GM23338 (cell line): ENCODE data around the gene KIAA1217. TPM values are rescaled to one million over a fixed set of nuclear protein-coding genes. Genes with fewer than 3 reads are reported as not detected.

ENCODE experiments used
- ATAC-seq: fragments of 200-7000 bp; cut with Tn5 transposase; 3 replicates; pipeline ENCODE4 v1.9.1; 2020
- DNase-seq: peaks from one replicate; pipeline ENCODE4 v3.0.0-alpha.2; 2015; ENCODE audit warnings: low spot score
- H2AFZ ChIP-seq: fragments of 200-600 bp; sonication (generic); 2 replicates; pipeline ENCODE4 v1.8.0; 2016; ENCODE audit warnings: antibody characterized with exemption, mild to moderate bottlenecking, moderate library complexity
- H3F3A ChIP-seq: fragments of 200-600 bp; sonication (generic); replicated peaks from 2 replicates; pipeline ENCODE4 v1.8.0; 2017; ENCODE audit warnings: antibody characterized with exemption, mixed run types, low read depth
- H3K27ac ChIP-seq: fragments of 200-600 bp; sonication (generic); 2 replicates; pipeline ENCODE4 v1.6.1; 2016; ENCODE audit warnings: low read depth
- H3K27me3 ChIP-seq: fragments of 200-600 bp; sonication (generic); 2 replicates; pipeline ENCODE4 v1.8.0; 2016; ENCODE audit warnings: mild to moderate bottlenecking, mixed run types, moderate library complexity; ENCODE audit not compliant: insufficient read depth
- H3K36me3 ChIP-seq: fragments of 200-600 bp; sonication (generic); 2 replicates; pipeline ENCODE4 v1.8.0; 2016; ENCODE audit warnings: mild to moderate bottlenecking; ENCODE audit not compliant: insufficient read depth
- H3K4me1 ChIP-seq: fragments of 200-600 bp; sonication (generic); 2 replicates; pipeline ENCODE4 v1.8.0; 2016; ENCODE audit warnings: mild to moderate bottlenecking, moderate library complexity; ENCODE audit not compliant: insufficient read depth
- H3K4me2 ChIP-seq: fragments of 200-600 bp; sonication (generic); 2 replicates; pipeline ENCODE4 v1.7.1; 2017; ENCODE audit warnings: mixed run types
- H3K4me3 ChIP-seq: fragments of 200-600 bp; sonication (generic); 2 replicates; pipeline ENCODE4 v1.6.1; 2016; ENCODE audit warnings: mixed run types
- H3K79me2 ChIP-seq: fragments of 200-600 bp; sonication (generic); replicated peaks from 2 replicates; pipeline ENCODE4 v1.8.0; 2017; ENCODE audit warnings: mild to moderate bottlenecking; ENCODE audit not compliant: insufficient read depth
- H3K9me2 ChIP-seq: fragments of 200-600 bp; sonication (generic); 2 replicates; pipeline ENCODE4 v1.8.0; 2017; ENCODE audit not compliant: insufficient read depth
- H4K20me1 ChIP-seq: fragments of 200-600 bp; sonication (generic); replicated peaks from 2 replicates; pipeline ENCODE4 v1.8.0; 2017; ENCODE audit warnings: mild to moderate bottlenecking; ENCODE audit not compliant: insufficient read depth
- H3K27ac Mint-ChIP-seq: 2 replicates; pipeline ENCODE4 v1.8.0; 2020; ENCODE audit warnings: inconsistent platforms, mild to moderate bottlenecking, moderate library complexity, mixed read lengths
- H3K27me3 Mint-ChIP-seq: 3 replicates; pipeline ENCODE4 v1.8.0; 2022; ENCODE audit warnings: low read depth, mild to moderate bottlenecking, moderate library complexity, mixed read lengths, inconsistent platforms; ENCODE audit not compliant: insufficient read depth, poor library complexity
- H3K36me3 Mint-ChIP-seq: 3 replicates; pipeline ENCODE4 v1.8.0; 2021; ENCODE audit warnings: low read depth, mild to moderate bottlenecking, inconsistent platforms, moderate library complexity, mixed read lengths
- H3K4me1 Mint-ChIP-seq: 3 replicates; pipeline ENCODE4 v1.8.0; 2020; ENCODE audit warnings: mild to moderate bottlenecking, inconsistent platforms, mixed read lengths
- H3K4me3 Mint-ChIP-seq: 3 replicates; pipeline ENCODE4 v1.8.0; 2021; ENCODE audit warnings: moderate library complexity, mild to moderate bottlenecking, inconsistent platforms, mixed read lengths
- H3K9me3 Mint-ChIP-seq: 3 replicates; pipeline ENCODE4 v1.8.0; 2020; ENCODE audit warnings: moderate library complexity, mild to moderate bottlenecking, inconsistent platforms, mixed read lengths
- CREB1 ChIP-seq: fragments of 250-450 bp; sonication (Bioruptor Pico); IDR thresholded peaks from 2 replicates; pipeline ENCODE4 v1.5.0; 2020; ENCODE audit warnings: low read depth, mild to moderate bottlenecking, moderate library complexity
- CTCF ChIP-seq, 2 experiments: fragments of 200-600 bp in 1 of 2; sonication (generic) in 1 of 2; conservative IDR thresholded peaks; 2 replicates each; pipeline versions ENCODE4 v1.5.1 to v1.6.1; 2016 to 2017; ENCODE audit warnings: antibody characterized with exemption in 2 of 2, low read depth in 2 of 2, mild to moderate bottlenecking in 2 of 2, moderate library complexity in 1 of 2
- ETS1 ChIP-seq: IDR thresholded peaks from 2 replicates; pipeline ENCODE4 v1.6.1; 2016; ENCODE audit warnings: antibody characterized with exemption
- EZH2 ChIP-seq: fragments of 200-600 bp; sonication (generic); IDR thresholded peaks from one replicate; pipeline ENCODE4 v1.8.0; 2017; ENCODE audit warnings: antibody characterized with exemption, mild to moderate bottlenecking, low read depth; ENCODE audit not compliant: unreplicated experiment
- EZH2phosphoT487 ChIP-seq: fragments of 200-600 bp; sonication (generic); IDR thresholded peaks from one replicate; pipeline ENCODE4 v1.8.1; 2018; ENCODE audit warnings: antibody characterized with exemption; ENCODE audit not compliant: unreplicated experiment
- JUNB ChIP-seq: IDR thresholded peaks from one replicate; pipeline ENCODE4 v1.6.1; 2016; ENCODE audit warnings: antibody characterized with exemption; ENCODE audit not compliant: unreplicated experiment
- NANOG ChIP-seq: IDR thresholded peaks from 2 replicates; pipeline ENCODE4 v1.6.1; 2016; ENCODE audit warnings: antibody characterized with exemption, borderline replicate concordance
- POLR2AphosphoS5 ChIP-seq: IDR thresholded peaks from 2 replicates; pipeline ENCODE4 v1.6.1; 2016; ENCODE audit warnings: antibody characterized with exemption, low read depth
- REST ChIP-seq: IDR thresholded peaks from one replicate; pipeline ENCODE4 v1.6.1; 2018; ENCODE audit warnings: antibody characterized with exemption; ENCODE audit not compliant: unreplicated experiment
- STAT1 ChIP-seq: IDR thresholded peaks from one replicate; pipeline ENCODE4 v1.6.1; 2016; ENCODE audit warnings: antibody characterized with exemption; ENCODE audit not compliant: unreplicated experiment
- ZNF114 ChIP-seq: fragments of 250-450 bp; sonication (Bioruptor Pico); IDR thresholded peaks from 2 replicates; pipeline ENCODE4 v1.5.0; 2020; ENCODE audit warnings: mild to moderate bottlenecking, moderate library complexity
- ZNF331 ChIP-seq: fragments of 250-450 bp; sonication (Bioruptor Pico); IDR thresholded peaks from 2 replicates; pipeline ENCODE4 v1.5.0; 2020; ENCODE audit warnings: low read depth, mild to moderate bottlenecking, moderate library complexity
- ZNF462 ChIP-seq: fragments of 250-450 bp; sonication (Bioruptor Pico); IDR thresholded peaks from 2 replicates; pipeline ENCODE4 v1.5.0; 2020; ENCODE audit warnings: mild to moderate bottlenecking, moderate library complexity
- polyA plus RNA-seq: library from polyadenylated mRNA; unstranded; fragments of >200 nt; fragmentation: Nextera tagmentation; extraction: Ambion mirVana; gene quantifications from 2 replicates; pipeline ENCODE4 v1.2.1, GENCODE V29; 2016
- total RNA-seq: library from RNA; depleted of rRNA; stranded (reverse); fragments of >200 nt; shearing (Covaris generic); gene quantifications from 2 replicates; pipeline ENCODE4 v1.2.3, GENCODE V29; 2014

Gene KIAA1217
- total and polyA plus RNA-seq, 2 experiments from 2014 or later = 6.4 to 9.1 TPM

GRCh38 chr10:24350070-24350921 is 141.4 kb downstream of the KIAA1217 start:
- Mint-ChIP-seq H3K4me1 (peaks cover 25% of the 10 kb centered on the region), H3K36me3 (no peaks in the 10 kb centered on the region), H3K27ac (no peak overlapping the region), H3K9me3 (no peaks in the 10 kb centered on the region), H3K4me3 (no peak overlapping the region), H3K27me3 (peaks cover 8% of the 10 kb centered on the region)
- no peak overlapping the region for H2AFZ ChIP-seq
- no peak for DNase-seq
- peaks cover 12% of the 10 kb centered on the region for H3K4me1 ChIP-seq
- H3K4me3 ChIP-seq = no peak overlapping the region
- no peak for ATAC-seq
- H3K79me2 ChIP-seq = no peaks in the 10 kb centered on the region
- TF ChIP-seq ZNF462 (CRISPR knock-in tag) = no peak
- TF ChIP-seq REST = no peak
- no peak for TF ChIP-seq ZNF331 (CRISPR knock-in tag)
- no peak for TF ChIP-seq POLR2AphosphoS5
- TF ChIP-seq EZH2 = no peak
- TF ChIP-seq CTCF (conservative IDR thresholded peaks at IDR 0.05; ENCODE audit: low read depth in 2 of 2) = no peak
- TF ChIP-seq ETS1 = no peak
- TF ChIP-seq NANOG = no peak
- TF ChIP-seq JUNB = no peak
- no peak for TF ChIP-seq STAT1
- TF ChIP-seq ZNF114 = no peak
- TF ChIP-seq EZH2phosphoT487 = no peak
- TF ChIP-seq CREB1 (CRISPR knock-in tag) = no peak
- no peak overlapping the region for H3K4me2 ChIP-seq
- 0 out of 2 replicates have a peak, but pooled peaks cover 3% of the 10 kb centered on the region for H4K20me1 ChIP-seq
- peaks cover 4% of the 10 kb centered on the region; the same call in 1 of the 2 replicates for H3K9me2 ChIP-seq
- no peak overlapping the region for H3K27ac ChIP-seq
- no peaks in the 10 kb centered on the region for H3K27me3 ChIP-seq
- H3F3A ChIP-seq = no peaks in the 10 kb centered on the region
- H3K36me3 ChIP-seq = no peaks in the 10 kb centered on the region
